GM21529 (cell line): Measurements from ENCODE around the gene CSTPP1.
A peak's percentile ranks its signal among the peaks of the same experiment; 100 is the strongest.
"Not testable (repeated sequence)": the region's sequence is repeated elsewhere in the genome, so short reads cannot be mapped to it uniquely, and the experiment has no call there.

Source experiments
- ATAC-seq: cut with Tn5 transposase; IDR thresholded peaks from one replicate; pipeline ENCODE4 v1.9.1; 2021; ENCODE audit not compliant: unreplicated experiment

Gene CSTPP1

GRCh38 chr11:46912526-46913150 lies 23.9 kb upstream of the CSTPP1 start:
- ATAC-seq = no peak

- no peak for ATAC-seq
Observed at GRCh38 chr11:46913484-46913883, 23.1 kb upstream of the CSTPP1 start.

GRCh38 chr11:46914363-46914762 lies 22.2 kb upstream of the CSTPP1 start:
- ATAC-seq = no peak

GRCh38 chr11:46914910-46915309 lies 21.7 kb upstream of the CSTPP1 start:
- no peak for ATAC-seq

- ATAC-seq = no peak
Observed at GRCh38 chr11:46916286-46917108, 20.1 kb upstream of the CSTPP1 start.

GRCh38 chr11:46917109-46917761 lies 19.3 kb upstream of the CSTPP1 start:
- ATAC-seq = no peak

- no peak for ATAC-seq
Observed at GRCh38 chr11:46917762-46918082, 18.8 kb upstream of the CSTPP1 start.

GRCh38 chr11:46918083-46918787 lies 18.3 kb upstream of the CSTPP1 start, which contains the start of gene LRP4:
Gene LRP4, minus strand, starts transcription at chr11:46918550. Its CDS starts 171 bp downstream, at chr11:46918379.
- ATAC-seq = peak; percentile 46

- peak; percentile 10 for ATAC-seq
Observed at GRCh38 chr11:46918788-46919513, 17.6 kb upstream of the CSTPP1 start.

GRCh38 chr11:46920755-46921154 lies 15.8 kb upstream of the CSTPP1 start:
- no peak for ATAC-seq

GRCh38 chr11:46927928-46928327 lies 8.6 kb upstream of the CSTPP1 start:
- ATAC-seq = not testable (repeated sequence)

- ATAC-seq = not testable (repeated sequence)
Observed at GRCh38 chr11:46928701-46929100, 7.9 kb upstream of the CSTPP1 start.

GRCh38 chr11:46930089-46930488 lies 6.5 kb upstream of the CSTPP1 start:
- no peak for ATAC-seq

GRCh38 chr11:46942172-46942571 lies 5.6 kb downstream of the CSTPP1 start:
- no peak for ATAC-seq

GRCh38 chr11:46944356-46945075 lies 8.0 kb downstream of the CSTPP1 start:
- no peak for ATAC-seq

GRCh38 chr11:46947399-46948077 lies 11.0 kb downstream of the CSTPP1 start:
- ATAC-seq = no peak

GRCh38 chr11:46948378-46949131 lies 12.0 kb downstream of the CSTPP1 start:
- no peak for ATAC-seq

- no peak for ATAC-seq
Observed at GRCh38 chr11:46949297-46949696, 12.7 kb downstream of the CSTPP1 start.

- ATAC-seq = no peak
Observed at GRCh38 chr11:46951864-46952263, 15.3 kb downstream of the CSTPP1 start.
